ENCODE data around the gene SUCO. TPM values are rescaled to one million over a fixed set of nuclear protein-coding genes. Genes with fewer than 3 reads are reported as not detected.

SUCO gene
- total RNA-seq, 1 experiment from 2014 or later = 37.7 TPM

DNA sequence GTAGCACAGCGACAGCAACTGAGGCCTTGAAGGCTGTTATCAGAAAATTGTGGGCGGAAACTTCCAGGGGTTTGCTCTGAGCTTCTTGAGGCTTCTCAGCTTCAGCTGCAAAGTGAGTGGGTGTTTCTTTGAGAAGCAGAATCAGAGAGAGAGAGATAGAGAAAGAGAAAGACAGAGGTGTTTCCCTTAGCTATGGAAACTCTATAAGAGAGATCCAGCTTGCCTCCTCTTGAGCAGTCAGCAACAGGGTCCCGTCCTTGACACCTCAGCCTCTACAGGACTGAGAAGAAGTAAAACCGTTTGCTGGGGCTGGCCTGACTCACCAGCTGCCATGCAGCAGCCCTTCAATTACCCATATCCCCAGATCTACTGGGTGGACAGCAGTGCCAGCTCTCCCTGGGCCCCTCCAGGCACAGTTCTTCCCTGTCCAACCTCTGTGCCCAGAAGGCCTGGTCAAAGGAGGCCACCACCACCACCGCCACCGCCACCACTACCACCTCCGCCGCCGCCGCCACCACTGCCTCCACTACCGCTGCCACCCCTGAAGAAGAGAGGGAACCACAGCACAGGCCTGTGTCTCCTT, 126.0 kb downstream of the SUCO start, which contains the start of gene FASLG:
Gene FASLG, plus strand, starts transcription at position 233 of the 583 bp plus-strand sequence. Its CDS starts 99 bp downstream, at position 332.
- no peaks in the 10 kb centered on the region for H3K9me3 ChIP-seq (ENCODE audit: control insufficient read depth, low read depth, low read length)
- no peaks in the 10 kb centered on the region for H3K79me1 ChIP-seq (ENCODE audit: insufficient read depth, low read depth, low read length, poor library complexity, severe bottlenecking)
- no peak within 1 kb of the TSS for H3K27ac ChIP-seq (ENCODE audit: insufficient read length, low read depth, low read length)
- H3K4ac ChIP-seq (ENCODE audit: low read depth, low read length) = no peak within 1 kb of the TSS
- H2BK12ac ChIP-seq (ENCODE audit: insufficient read length, low read depth, low read length) = no peak within 1 kb of the TSS
- no peak within 1 kb of the TSS for H2BK120ac ChIP-seq (ENCODE audit: low read depth, low read length, poor library complexity, severe bottlenecking)
- no peak within 1 kb of the TSS for H2BK15ac ChIP-seq (ENCODE audit: low read depth, low read length)
- no peaks in the 10 kb centered on the region for H3K4me1 ChIP-seq (ENCODE audit: insufficient read depth, low read length)
- no peak for TF ChIP-seq CTCF (conservative IDR thresholded peaks at IDR 0.05)
- H4K5ac ChIP-seq (ENCODE audit: insufficient read length, low read depth, low read length) = no peak within 1 kb of the TSS
- WGBS (ENCODE audit: extremely low coverage, insufficient read length, low lambda C conversion rate) = no CpG with 5 or more reads among the region's 11 CpGs
- H3K14ac ChIP-seq (ENCODE audit: insufficient read depth, low read length) = no peak within 1 kb of the TSS
- no peak for DNase-seq
- Mint-ChIP-seq H3K4me3 (no peak within 1 kb of the TSS), H3K27me3 (ENCODE audit: low read depth) (no peaks in the 10 kb centered on the region), H3K4me1 (no peaks in the 10 kb centered on the region), H3K27ac (peak within 1 kb of the TSS in 1 of 3 experiments; percentile 56; a peak in 1 of 7 replicates), H3K36me3 (ENCODE audit: insufficient read depth in 1 of 3, low read depth in 3 of 3) (no peaks in the 10 kb centered on the region), H3K9me3 (no peaks in the 10 kb centered on the region)
- no peak within 1 kb of the TSS for H3K9ac ChIP-seq (ENCODE audit: extremely low read depth, insufficient read length, low read length)
- H3K18ac ChIP-seq (ENCODE audit: insufficient read length, low read depth, low read length) = no peak within 1 kb of the TSS
- no peaks in the 10 kb centered on the region for H3K79me2 ChIP-seq (ENCODE audit: insufficient read depth, low read length)
- H2AK5ac ChIP-seq (ENCODE audit: insufficient read length, low read length) = no peak within 1 kb of the TSS
- H3K23ac ChIP-seq (ENCODE audit: insufficient read length, low read depth, low read length) = no peak within 1 kb of the TSS
- H4K20me1 ChIP-seq (ENCODE audit: control insufficient read depth, insufficient read depth, insufficient read length) = no peaks in the 10 kb centered on the region
- no peak within 1 kb of the TSS for H3K56ac ChIP-seq (ENCODE audit: insufficient read length, low read depth, low read length)
- no peaks in the 10 kb centered on the region for H3K27me3 ChIP-seq (ENCODE audit: insufficient read depth, low read length)
- H2BK5ac ChIP-seq (ENCODE audit: insufficient read length, low read length) = no peak within 1 kb of the TSS
- H3T11ph ChIP-seq (ENCODE audit: low read length) = no peak within 1 kb of the TSS
- no peak within 1 kb of the TSS for H4K8ac ChIP-seq (replicated peaks; ENCODE audit: insufficient read length, low read depth, low read length)
- no peak within 1 kb of the TSS for H3K4me2 ChIP-seq (ENCODE audit: insufficient read depth, insufficient read length, low read length)
- no peak within 1 kb of the TSS for H2AFZ ChIP-seq (ENCODE audit: low read length)
- no peak within 1 kb of the TSS for H2BK20ac ChIP-seq (ENCODE audit: low read depth, low read length, poor library complexity, severe bottlenecking)
- no peak within 1 kb of the TSS for H4K91ac ChIP-seq (ENCODE audit: insufficient read length, low read depth, low read length)
- H3K23me2 ChIP-seq (ENCODE audit: insufficient read length, low read depth, low read length, poor library complexity, severe bottlenecking) = no peaks in the 10 kb centered on the region

Data from H9 (cell line).